ENCODE data around the gene ZNF385D.

The ZNF385D gene, protein sequence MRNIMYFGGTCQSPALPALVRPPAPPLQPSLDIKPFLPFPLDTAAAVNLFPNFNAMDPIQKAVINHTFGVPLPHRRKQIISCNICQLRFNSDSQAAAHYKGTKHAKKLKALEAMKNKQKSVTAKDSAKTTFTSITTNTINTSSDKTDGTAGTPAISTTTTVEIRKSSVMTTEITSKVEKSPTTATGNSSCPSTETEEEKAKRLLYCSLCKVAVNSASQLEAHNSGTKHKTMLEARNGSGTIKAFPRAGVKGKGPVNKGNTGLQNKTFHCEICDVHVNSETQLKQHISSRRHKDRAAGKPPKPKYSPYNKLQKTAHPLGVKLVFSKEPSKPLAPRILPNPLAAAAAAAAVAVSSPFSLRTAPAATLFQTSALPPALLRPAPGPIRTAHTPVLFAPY

DNA sequence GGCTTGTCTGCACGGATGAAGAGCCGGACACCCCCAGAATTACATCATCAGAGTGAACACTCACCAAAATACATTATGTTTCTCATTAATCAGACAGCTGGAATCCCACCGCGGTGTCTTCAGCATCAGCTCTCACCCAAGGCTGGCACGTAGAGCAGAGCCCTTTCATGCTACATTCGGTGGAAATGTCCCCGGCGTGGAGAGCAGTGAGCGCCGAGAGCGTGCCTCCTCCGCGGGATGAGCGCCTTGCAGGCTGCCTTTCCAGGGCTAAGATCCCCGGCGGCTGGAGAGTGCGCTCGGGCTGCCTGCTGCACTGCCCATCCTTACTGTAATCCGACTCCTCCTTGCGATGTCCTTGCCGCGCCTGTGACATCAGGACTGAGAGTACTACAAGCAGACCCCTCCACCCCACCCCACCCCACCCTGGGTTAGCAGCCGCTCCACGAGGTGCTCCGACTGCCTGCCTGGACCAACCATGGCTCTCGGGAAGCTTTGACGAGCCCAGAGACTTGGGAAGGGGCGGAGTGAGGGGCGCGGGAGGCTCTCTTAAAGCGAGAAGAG lies at the start of gene ZNF385D:
Gene ZNF385D (minus strand): TSS at position 380 of the 561 bp plus-strand sequence. CDS start 294 bp downstream, at position 86.
- DNase-seq (ENCODE audit: low read depth) = no peak

- no peak for DNase-seq (ENCODE audit: low read depth)
Observed at GRCh38 chr3:21798356-21799088, 47.5 kb upstream of the ZNF385D start.

GRCh38 chr3:21795921-21796320 lies 44.9 kb upstream of the ZNF385D start:
- no peak for DNase-seq (ENCODE audit: low read depth)

GRCh38 chr3:21795152-21795837 lies 44.3 kb upstream of the ZNF385D start:
- DNase-seq (ENCODE audit: low read depth) = no peak

DNA sequence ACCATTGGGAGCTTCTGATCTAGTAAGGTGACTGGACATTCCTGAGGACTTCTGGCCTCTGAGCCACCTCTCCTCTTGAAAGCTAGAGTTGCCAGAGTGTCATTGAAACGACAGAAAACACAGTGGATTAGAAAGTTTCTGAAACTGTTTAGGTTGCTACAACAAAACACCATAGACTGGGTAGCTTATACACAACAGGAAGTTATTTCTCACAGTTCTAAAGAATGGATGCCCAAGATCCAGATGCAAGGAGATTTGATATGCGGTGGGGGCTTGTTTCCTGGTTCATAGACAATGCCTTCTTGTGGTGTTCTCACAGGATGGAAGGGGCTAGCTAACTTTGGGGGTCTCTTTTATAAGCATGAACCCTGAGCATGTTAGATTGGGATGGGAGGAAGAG lies 43.3 kb upstream of the ZNF385D start:
- no peak for DNase-seq (ENCODE audit: low read depth)

DNA sequence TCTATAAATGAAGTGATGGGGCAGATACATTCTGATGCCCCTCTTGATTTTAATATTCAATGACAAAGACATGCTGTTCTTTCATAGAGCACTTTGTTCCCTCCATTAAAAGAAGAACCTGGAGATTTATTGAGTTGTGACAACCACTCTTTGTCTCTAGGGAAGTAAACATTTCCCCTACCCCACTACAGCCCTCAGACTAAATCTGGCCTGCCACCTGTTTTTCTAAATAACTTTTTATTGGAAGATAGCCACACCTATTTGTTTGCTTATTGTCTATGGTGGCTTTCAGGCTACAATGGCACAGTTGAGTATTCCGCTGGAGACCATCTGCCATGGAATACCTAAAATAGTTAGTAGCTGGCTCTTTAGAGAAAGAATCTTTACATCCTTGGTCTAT lies 41.2 kb upstream of the ZNF385D start:
- no peak for DNase-seq (ENCODE audit: low read depth)

- no peak for DNase-seq (ENCODE audit: low read depth)
Observed at GRCh38 chr3:21791356-21791755, 40.3 kb upstream of the ZNF385D start.

DNA sequence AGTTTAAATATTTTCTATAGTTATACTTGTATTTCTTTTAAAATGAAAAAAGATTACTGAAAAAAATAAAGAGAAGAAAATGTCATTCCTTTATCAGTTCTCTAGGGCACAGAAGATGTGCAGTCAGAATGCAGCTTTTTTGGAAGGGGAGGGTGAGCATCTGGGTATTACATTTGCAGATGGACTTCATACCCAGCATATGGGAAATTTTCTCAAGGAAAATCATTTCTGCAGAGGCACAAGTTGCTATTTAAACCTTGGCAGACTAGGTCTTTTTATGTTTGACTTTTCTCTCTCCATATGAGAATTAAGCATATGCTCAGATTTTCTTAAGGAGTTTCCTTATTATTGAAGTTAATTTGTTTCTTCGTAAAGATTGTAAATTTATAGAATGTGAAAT lies 39.5 kb upstream of the ZNF385D start:
- no peak for DNase-seq (ENCODE audit: low read depth)

GRCh38 chr3:21789730-21790129 lies 38.7 kb upstream of the ZNF385D start:
- no peak for DNase-seq (ENCODE audit: low read depth)

- DNase-seq (ENCODE audit: low read depth) = no peak
Observed at GRCh38 chr3:21786438-21786797, 35.4 kb upstream of the ZNF385D start.

GRCh38 chr3:21785765-21786437 lies 34.9 kb upstream of the ZNF385D start:
- no peak for DNase-seq (ENCODE audit: low read depth)

DNA sequence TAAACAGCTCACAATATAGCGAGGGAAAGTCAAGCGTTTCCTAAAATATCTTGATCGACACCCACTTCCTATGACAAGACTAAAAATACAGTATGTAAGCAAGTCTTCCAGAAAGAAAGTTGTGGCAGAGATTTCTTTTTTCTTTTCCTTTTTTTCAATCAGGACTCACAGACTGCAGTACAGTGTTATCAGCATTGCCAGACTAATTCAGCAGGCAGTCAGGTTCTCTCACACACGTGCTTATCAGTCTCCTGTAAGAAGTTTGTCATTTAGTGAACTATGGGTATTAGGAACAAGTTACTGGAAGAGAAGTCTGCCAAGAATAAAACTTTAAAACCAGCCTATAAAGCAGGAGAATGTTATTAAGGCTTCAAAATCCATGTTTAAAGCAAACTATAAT lies 32.8 kb upstream of the ZNF385D start:
- no peak for DNase-seq (ENCODE audit: low read depth)

GRCh38 chr3:21781355-21781754 lies 30.3 kb upstream of the ZNF385D start:
- no peak for DNase-seq (ENCODE audit: low read depth)

- no peak for DNase-seq (ENCODE audit: low read depth)
Observed at GRCh38 chr3:21779909-21780308, 28.9 kb upstream of the ZNF385D start.

GRCh38 chr3:21778715-21779114 lies 27.7 kb upstream of the ZNF385D start:
- no peak for DNase-seq (ENCODE audit: low read depth)

DNA sequence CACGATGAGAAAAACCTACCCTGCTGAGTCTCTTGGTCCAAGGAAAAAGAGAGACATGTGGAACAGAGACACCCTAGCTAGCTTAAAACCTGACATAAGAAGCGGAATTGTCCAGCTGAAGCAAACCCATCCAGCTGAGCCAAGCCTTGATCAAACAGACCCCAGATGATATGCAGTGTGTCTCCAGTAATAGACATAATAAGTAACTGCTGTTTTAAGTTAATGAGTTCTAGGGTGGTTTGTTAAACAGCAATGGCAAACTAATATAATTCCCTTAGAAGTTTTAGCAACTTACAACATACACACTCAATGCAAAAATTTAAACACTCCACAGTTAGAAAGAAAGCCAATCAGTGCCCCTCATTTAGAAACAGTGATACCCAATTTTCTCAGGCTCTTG lies 26.8 kb upstream of the ZNF385D start:
- DNase-seq (ENCODE audit: low read depth) = no peak

DNA sequence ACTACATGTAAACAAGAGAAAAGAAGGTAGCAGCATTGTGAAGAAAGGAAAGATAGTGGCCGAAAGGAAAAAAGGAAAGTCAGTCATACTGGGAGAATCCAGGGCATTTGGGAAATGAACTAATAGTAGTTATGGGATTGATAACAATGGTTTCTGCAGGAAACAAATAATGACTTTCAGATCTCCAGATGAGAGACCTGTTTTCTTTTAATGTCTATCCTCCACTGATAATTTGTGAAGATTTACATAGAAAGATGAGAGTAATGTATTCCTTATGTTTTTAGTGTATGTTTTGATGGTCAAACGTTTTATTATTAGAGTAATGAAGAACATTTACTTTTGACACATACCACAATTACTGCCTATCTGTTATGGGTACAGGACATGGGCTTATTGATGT lies 15.0 kb upstream of the ZNF385D start:
- no peak for DNase-seq (ENCODE audit: low read depth)

GRCh38 chr3:21755896-21756295 lies 4.9 kb upstream of the ZNF385D start:
- DNase-seq (ENCODE audit: low read depth) = no peak

- no peak for DNase-seq (ENCODE audit: low read depth)
Observed at GRCh38 chr3:21754839-21755238, 3.8 kb upstream of the ZNF385D start.

DNA sequence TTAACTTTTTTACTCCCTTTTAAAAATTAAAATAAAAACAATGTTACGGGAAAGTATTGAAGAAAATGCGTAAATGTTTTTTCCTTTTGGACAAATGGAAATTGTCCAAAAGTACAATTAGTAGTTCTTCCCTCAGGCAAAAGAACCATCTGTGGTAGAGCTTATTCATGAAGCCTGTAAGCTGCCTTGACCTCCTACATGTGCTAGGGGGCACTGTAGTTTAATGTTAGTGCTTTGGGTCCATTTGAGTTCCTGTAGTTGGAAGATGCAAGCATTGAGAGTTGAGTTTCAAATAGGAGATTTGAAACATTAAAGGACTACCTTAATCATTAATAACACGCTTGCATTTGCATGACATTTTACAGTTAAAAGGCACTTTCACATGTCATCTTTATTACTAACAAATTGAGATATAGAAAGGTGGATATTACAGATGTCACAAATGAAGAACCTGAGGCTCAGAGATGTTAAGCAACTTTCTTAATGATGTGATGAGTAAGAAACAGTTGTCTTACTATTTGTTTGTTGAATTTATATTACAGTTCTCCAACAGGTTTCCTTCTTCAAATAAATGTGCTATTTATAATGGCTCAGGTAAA lies 1.8 kb upstream of the ZNF385D start:
- no peak for DNase-seq (ENCODE audit: low read depth)

DNA sequence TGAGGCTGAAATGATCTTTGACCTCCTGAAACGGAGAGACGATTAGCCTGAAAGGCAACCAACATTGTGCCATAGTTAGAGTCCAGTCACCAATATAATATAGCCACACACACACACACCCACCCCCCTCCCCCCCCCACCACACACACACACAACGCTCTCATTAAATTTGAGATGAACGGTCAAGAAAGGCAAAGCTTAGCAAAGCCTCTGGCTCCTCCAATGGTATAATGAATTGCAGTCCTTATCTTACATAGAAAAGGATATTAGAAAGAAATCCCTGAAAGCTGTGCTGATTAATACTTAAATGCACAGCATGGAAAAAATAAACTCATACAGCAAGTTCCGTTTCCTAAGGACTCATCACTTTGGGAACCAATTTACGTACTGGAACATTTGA lies 876 bp upstream of the ZNF385D start:
- no peak for DNase-seq (ENCODE audit: low read depth)

Measured in GM04503 (cell line).